ENCODE data around the gene SMIM27.
A peak's percentile ranks its signal among the peaks of the same experiment; 100 is the strongest.

SMIM27 gene

GRCh38 chr9:32554107-32554506 is 2.0 kb downstream of the SMIM27 start:
- DNase-seq (ENCODE audit: low read depth in 2 of 3, low spot score in 1 of 3): no peak

- DNase-seq (ENCODE audit: low read depth in 2 of 3, low spot score in 1 of 3): no peak
These were observed 2.5 kb downstream of the SMIM27 start for GRCh38 chr9:32554591-32554990.

- DNase-seq (ENCODE audit: low read depth in 2 of 3, low spot score in 1 of 3): no peak
These were observed 6.3 kb downstream of the SMIM27 start for GRCh38 chr9:32558408-32558934.

GRCh38 chr9:32565967-32566366 is 13.8 kb downstream of the SMIM27 start:
- no peak for DNase-seq (ENCODE audit: low read depth in 2 of 3, low spot score in 1 of 3)

- no peak for DNase-seq (ENCODE audit: low read depth in 2 of 3, low spot score in 1 of 3)
These were observed 14.6 kb downstream of the SMIM27 start for GRCh38 chr9:32566770-32567169.

- DNase-seq (ENCODE audit: low read depth in 2 of 3, low spot score in 1 of 3): no peak
These were observed 18.1 kb downstream of the SMIM27 start for GRCh38 chr9:32570262-32570661.

GRCh38 chr9:32571969-32572899 is 20.1 kb downstream of the SMIM27 start:
- peak; percentile 50 to 61 (median 59) for DNase-seq (ENCODE audit: low read depth in 2 of 3, low spot score in 1 of 3)

GRCh38 chr9:32572900-32573523 is 20.9 kb downstream of the SMIM27 start, which contains the start of gene NDUFB6:
TSS of gene NDUFB6 (minus strand) at chr9:32573159. CDS start at chr9:32573060, 99 bp downstream.
- peak; percentile 91 to 94 (median 93) for DNase-seq (ENCODE audit: low read depth in 2 of 3, low spot score in 1 of 3)

GRCh38 chr9:32573821-32574220 is 21.7 kb downstream of the SMIM27 start:
- no peak for DNase-seq (ENCODE audit: low read depth in 2 of 3, low spot score in 1 of 3)

- no peak for DNase-seq (ENCODE audit: low read depth in 2 of 3, low spot score in 1 of 3)
These were observed 22.7 kb downstream of the SMIM27 start for GRCh38 chr9:32574858-32575257.

GRCh38 chr9:32577316-32577715 is 25.2 kb downstream of the SMIM27 start:
- DNase-seq (ENCODE audit: low read depth in 2 of 3, low spot score in 1 of 3): no peak

GRCh38 chr9:32578976-32579375 is 26.8 kb downstream of the SMIM27 start:
- DNase-seq (ENCODE audit: low read depth in 2 of 3, low spot score in 1 of 3): no peak

GRCh38 chr9:32579706-32580331 is 27.7 kb downstream of the SMIM27 start:
- peak; percentile 58 to 78 (median 69) for DNase-seq (ENCODE audit: low read depth in 2 of 3, low spot score in 1 of 3)

GRCh38 chr9:32580631-32581300 is 28.6 kb downstream of the SMIM27 start:
- no peak for DNase-seq (ENCODE audit: low read depth in 2 of 3, low spot score in 1 of 3)

- peak in 1 of 3 donors; percentile 35 for DNase-seq (ENCODE audit: low read depth in 2 of 3, low spot score in 1 of 3)
These were observed 29.5 kb downstream of the SMIM27 start for GRCh38 chr9:32581512-32582143.

- DNase-seq (ENCODE audit: low read depth in 2 of 3, low spot score in 1 of 3): no peak
These were observed 32.7 kb downstream of the SMIM27 start for GRCh38 chr9:32584784-32585183.

- DNase-seq (ENCODE audit: low read depth in 2 of 3, low spot score in 1 of 3): no peak
These were observed 35.8 kb downstream of the SMIM27 start for GRCh38 chr9:32587901-32588300.

GRCh38 chr9:32589083-32589723 is 37.1 kb downstream of the SMIM27 start:
- DNase-seq (ENCODE audit: low read depth in 2 of 3, low spot score in 1 of 3): no peak

- DNase-seq (ENCODE audit: low read depth in 2 of 3, low spot score in 1 of 3): no peak
These were observed 38.3 kb downstream of the SMIM27 start for GRCh38 chr9:32590476-32590875.

- DNase-seq (ENCODE audit: low read depth in 2 of 3, low spot score in 1 of 3): no peak
These were observed 38.8 kb downstream of the SMIM27 start for GRCh38 chr9:32590898-32591297.
